OCI-LY7 (cell line): ENCODE results near the gene LRRC51. TPM values are rescaled to one million over a fixed set of nuclear protein-coding genes. Genes with fewer than 3 reads are reported as not detected.

Source experiments
- BruUV-seq: library from RNA; stranded (reverse); fragments of 400-500 nt; replicated peaks from 2 replicates; lab custom pipeline; 2021; lab: Mats Ljungman, UMichigan
- CTCF ChIA-PET: fragments of 300-600 bp; sonication (Branson Sonifier 250); formaldehyde crosslinking; loops from one replicate; lab custom pipeline; 2022; ENCODE audit warnings: antibody characterized with exemption; ENCODE audit not compliant: unreplicated experiment; lab: Charles Lee
- POLR2A ChIA-PET: fragments of 300-600 bp; sonication (Branson Sonifier 250); formaldehyde crosslinking; loops from one replicate; lab custom pipeline; 2022; ENCODE audit warnings: antibody characterized with exemption; lab: Charles Lee
- DNase-seq: peaks from one replicate; pipeline ENCODE4 v3.0.0-alpha.2; 2015; ENCODE audit warnings: low spot score
- H2AFZ ChIP-seq: fragments of 200-600 bp; sonication (generic), shearing (Covaris generic); 2 replicates; pipeline ENCODE4 v1.6.1; 2014; ENCODE audit warnings: mild to moderate bottlenecking, antibody characterized with exemption, low read length, moderate library complexity
- H3K27ac ChIP-seq: fragments of 200-600 bp; sonication (generic); 2 replicates; pipeline ENCODE4 v1.5.1; 2014; ENCODE audit warnings: mixed run types, low read depth, mild to moderate bottlenecking, moderate library complexity, low read length, inconsistent platforms; ENCODE audit not compliant: poor library complexity, severe bottlenecking
- H3K36me3 ChIP-seq: fragments of 200-600 bp; sonication (generic); 2 replicates; pipeline ENCODE4 v1.6.1; 2014; ENCODE audit warnings: mild to moderate bottlenecking, antibody characterized with exemption, low read length, moderate library complexity, mixed read lengths; ENCODE audit not compliant: insufficient read depth
- H3K4me1 ChIP-seq: fragments of 200-600 bp; sonication (generic); 2 replicates; pipeline ENCODE4 v1.5.1; 2014; ENCODE audit warnings: mild to moderate bottlenecking, low read length; ENCODE audit not compliant: insufficient read depth, poor library complexity, severe bottlenecking
- H3K4me2 ChIP-seq: fragments of 200-600 bp; sonication (generic); 2 replicates; pipeline ENCODE4 v1.6.1; 2014; ENCODE audit warnings: mild to moderate bottlenecking, low read length
- H3K4me3 ChIP-seq: fragments of 200-600 bp; sonication (generic); 2 replicates; pipeline ENCODE4 v1.5.1; 2014; ENCODE audit warnings: mild to moderate bottlenecking, low read depth, low read length; ENCODE audit not compliant: poor library complexity, severe bottlenecking
- H3K79me2 ChIP-seq: fragments of 200-600 bp; sonication (generic); 2 replicates; pipeline ENCODE4 v1.6.1; 2016; ENCODE audit warnings: low read depth, mild to moderate bottlenecking, low read length, moderate library complexity, mixed read lengths; ENCODE audit not compliant: insufficient read depth
- H3K9me2 ChIP-seq: fragments of 200-600 bp; sonication (generic); 2 replicates; pipeline ENCODE4 v1.6.1; 2016; ENCODE audit warnings: mild to moderate bottlenecking, low read length, mixed read lengths; ENCODE audit not compliant: insufficient read depth
- H3K9me3 ChIP-seq: fragments of 200-600 bp; sonication (generic); 2 replicates; pipeline ENCODE4 v1.6.1; 2014; ENCODE audit warnings: mild to moderate bottlenecking, mixed run types, low read length, mixed read lengths
- H4K20me1 ChIP-seq: fragments of 200-600 bp; sonication (generic); 2 replicates; pipeline ENCODE4 v1.6.1; 2014; ENCODE audit warnings: mild to moderate bottlenecking, antibody characterized with exemption, low read length, moderate library complexity, mixed read lengths; ENCODE audit not compliant: insufficient read depth
- CTCF ChIP-seq: fragments of 200-600 bp; sonication (generic); conservative IDR thresholded peaks from 2 replicates; pipeline ENCODE4 v1.5.1; 2014; ENCODE audit warnings: mild to moderate bottlenecking, antibody characterized with exemption, low read length, moderate library complexity, mixed read lengths
- EZH2phosphoT487 ChIP-seq: fragments of 200-600 bp; sonication (generic); IDR thresholded peaks from 2 replicates; pipeline ENCODE4 v1.6.1; 2018; ENCODE audit warnings: low read depth, borderline replicate concordance, mild to moderate bottlenecking, mixed run types, antibody characterized with exemption, low read length, moderate library complexity, mixed read lengths
- intact Hi-C: fragments of 100-400 bp; cut with micrococcal nuclease; formaldehyde crosslinking; loops from one replicate; pipeline ENCODE4 v1.10.0; 2022; ENCODE audit not compliant: unreplicated experiment
- total RNA-seq, 2 experiments: library from RNA; depleted of rRNA in 1 of 2; stranded (reverse); fragments of >200 nt in 1 of 2; shearing (Covaris generic) in 1 of 2; gene quantifications; 2 replicates each; pipeline ENCODE4 v1.2.3, GENCODE V29; 2014 to 2022

Gene LRRC51
- total RNA-seq, 2 experiments from 2014 or later = 9.9 to 15.3 TPM

DNA sequence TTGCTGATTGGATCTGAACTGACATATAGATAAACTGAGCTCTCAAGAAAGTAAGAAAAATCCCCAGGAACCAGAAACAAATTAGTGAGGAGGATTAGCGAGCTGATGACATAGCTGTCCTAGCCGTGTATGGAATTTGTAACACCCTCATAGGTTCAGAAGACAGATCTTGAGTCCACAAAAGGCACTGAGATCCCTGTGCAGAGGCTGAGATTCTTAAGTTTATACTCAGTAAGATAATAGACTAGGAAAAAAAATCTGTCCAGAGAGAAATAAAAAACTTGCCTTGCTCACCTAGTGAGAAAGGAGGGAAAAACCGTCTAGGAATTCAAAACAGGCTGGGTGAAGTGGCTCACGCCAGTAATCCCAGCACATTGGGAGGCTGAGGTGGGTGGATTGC is 4.9 kb upstream of the LRRC51 start:
- Histone ChIP-seq H3K9me3 (no peaks in the 10 kb centered on the region), H3K4me3 (no peak overlapping the region), H3K79me2 (peaks cover 85% of the 10 kb centered on the region), H3K4me1 (peaks cover 37% of the 10 kb centered on the region), H3K36me3 (peaks cover 28% of the 10 kb centered on the region), H4K20me1 (peaks cover 16% of the 10 kb centered on the region), H3K4me2 (no peak overlapping the region), H2AFZ (no peak overlapping the region), H3K27ac (no peak overlapping the region), H3K9me2 (no peaks in the 10 kb centered on the region)
- intact Hi-C loops = no loop called here
- no peak for TF ChIP-seq CTCF
- TF ChIP-seq EZH2phosphoT487 = no peak
- ChIA-PET POLR2A (interaction anchor here (0.6 to 0.7 kb wide), 2 partner anchors 9 to 56 kb away, joined by 3 read pairs; no protein-coding TSS in a partner anchor), CTCF (no interaction called here)
- DNase-seq = no peak
- BruUV-seq = no TSS peak

DNA sequence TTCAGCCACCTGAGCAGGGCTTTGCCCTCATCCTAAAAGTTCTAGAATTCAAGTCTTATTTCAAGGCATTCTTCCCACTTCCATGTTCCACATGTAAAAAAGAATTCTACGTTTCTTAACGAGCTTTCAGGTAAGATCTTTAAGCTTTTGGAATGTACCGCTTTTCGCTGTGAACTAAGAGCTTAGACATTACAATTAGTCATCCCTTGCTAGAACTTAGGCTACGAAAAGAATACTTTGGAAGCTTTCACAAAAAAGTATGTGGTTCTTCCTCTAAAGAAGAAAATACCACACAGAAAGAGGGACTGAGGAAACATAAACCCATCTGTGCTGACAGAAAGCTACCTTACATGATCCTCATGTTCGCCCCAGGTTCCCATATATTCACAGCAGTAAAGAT is 2.2 kb upstream of the LRRC51 start:
- no peaks in the 10 kb centered on the region for H3K9me2 ChIP-seq
- H2AFZ ChIP-seq = no peak overlapping the region
- H4K20me1 ChIP-seq = peaks cover 4% of the 10 kb centered on the region; the same call in 1 of the 2 replicates
- ChIA-PET POLR2A (interaction anchor here (0.6 to 2.4 kb wide), 10 partner anchors 8 to 92 kb away, joined by 3 to 9 read pairs (median 4); no protein-coding TSS in a partner anchor), CTCF (interaction anchor here (0.6 to 1.1 kb wide), 3 partner anchors 32 to 68 kb away, joined by 3 to 4 read pairs (median 4); no protein-coding TSS in a partner anchor)
- H3K9me3 ChIP-seq = no peaks in the 10 kb centered on the region
- peak overlapping the region; percentile 70 for H3K4me2 ChIP-seq
- intact Hi-C loops = no loop called here
- TF ChIP-seq EZH2phosphoT487 = no peak
- no peak for TF ChIP-seq CTCF
- peaks cover 45% of the 10 kb centered on the region for H3K4me1 ChIP-seq
- TSS peak; percentile 62 for BruUV-seq
- peak overlapping the region; percentile 98 for H3K4me3 ChIP-seq
- DNase-seq = no peak
- peaks cover 23% of the 10 kb centered on the region for H3K36me3 ChIP-seq
- peaks cover 60% of the 10 kb centered on the region for H3K79me2 ChIP-seq
- no peak overlapping the region for H3K27ac ChIP-seq

DNA sequence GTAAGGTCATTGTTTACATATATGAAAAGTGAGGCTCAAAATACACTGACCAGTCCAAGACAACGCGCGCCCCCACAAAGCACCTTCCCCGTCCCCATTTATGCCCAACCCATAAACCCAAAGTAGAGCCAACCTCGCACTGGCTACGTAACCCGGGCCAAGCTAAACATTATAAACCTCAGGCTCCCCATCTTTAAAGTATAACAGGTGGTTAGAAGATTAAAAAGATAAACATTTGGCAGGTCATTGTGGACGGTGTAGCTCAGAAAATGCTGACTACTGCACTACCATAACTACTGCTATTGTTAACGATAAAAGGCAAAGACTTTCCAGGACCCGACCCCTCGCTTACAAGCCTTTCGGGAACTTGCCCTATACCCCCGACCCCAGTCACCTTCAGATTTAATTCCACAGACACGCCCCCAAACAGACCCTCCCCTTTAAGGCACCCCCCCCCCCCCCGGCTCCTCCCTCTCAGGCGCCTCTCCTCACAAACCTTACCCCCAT is 778 bp upstream of the LRRC51 start:
- Histone ChIP-seq H3K79me2 (peaks cover 52% of the 10 kb centered on the region), H3K36me3 (peaks cover 21% of the 10 kb centered on the region), H3K9me2 (no peaks in the 10 kb centered on the region), H3K4me1 (peaks cover 45% of the 10 kb centered on the region), H3K4me2 (peak overlapping the region; percentile 70), H3K9me3 (no peaks in the 10 kb centered on the region), H4K20me1 (peaks cover 4% of the 10 kb centered on the region; the same call in 1 of the 2 replicates), H3K4me3 (peak overlapping the region; percentile 98), H3K27ac (peak overlapping the region; percentile 62), H2AFZ (peak overlapping the region; percentile 44; the same call in 1 of the 2 replicates)
- no peak for TF ChIP-seq CTCF
- TF ChIP-seq EZH2phosphoT487 = no peak
- ChIA-PET POLR2A (interaction anchor here (0.7 to 2.4 kb wide), 2 partner anchors 20 to 37 kb away, joined by 6 to 9 read pairs; no protein-coding TSS in a partner anchor), CTCF (no interaction called here)
- no TSS peak for BruUV-seq
- DNase-seq = peak; percentile 14
- intact Hi-C loops = loop anchor here (1.0 kb wide), 2 partner anchors 23 to 42 kb away; partner anchors contain the start of gene LAMTOR1
